ENCODE results near the gene DLGAP1.

DNA sequence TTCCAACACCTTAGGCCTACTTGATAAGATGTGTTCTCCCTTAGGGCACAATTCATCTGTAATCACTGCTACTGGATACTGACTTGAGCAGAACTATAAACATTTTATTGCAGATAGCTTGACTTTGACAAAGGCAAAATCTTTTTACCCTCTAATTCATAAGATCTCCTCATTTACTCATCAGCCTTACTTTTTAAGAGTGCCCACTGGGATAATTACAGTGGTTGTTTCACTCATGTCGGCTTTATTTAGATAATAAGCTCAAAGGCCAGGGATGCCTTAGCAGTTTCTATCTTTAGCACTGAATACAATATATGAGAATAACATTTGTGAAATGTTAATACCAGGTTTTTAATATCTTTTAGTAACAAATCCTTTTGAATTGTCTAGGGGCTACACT, 144.0 kb downstream of the DLGAP1 start:
- TF ChIP-seq, protein P1, sequence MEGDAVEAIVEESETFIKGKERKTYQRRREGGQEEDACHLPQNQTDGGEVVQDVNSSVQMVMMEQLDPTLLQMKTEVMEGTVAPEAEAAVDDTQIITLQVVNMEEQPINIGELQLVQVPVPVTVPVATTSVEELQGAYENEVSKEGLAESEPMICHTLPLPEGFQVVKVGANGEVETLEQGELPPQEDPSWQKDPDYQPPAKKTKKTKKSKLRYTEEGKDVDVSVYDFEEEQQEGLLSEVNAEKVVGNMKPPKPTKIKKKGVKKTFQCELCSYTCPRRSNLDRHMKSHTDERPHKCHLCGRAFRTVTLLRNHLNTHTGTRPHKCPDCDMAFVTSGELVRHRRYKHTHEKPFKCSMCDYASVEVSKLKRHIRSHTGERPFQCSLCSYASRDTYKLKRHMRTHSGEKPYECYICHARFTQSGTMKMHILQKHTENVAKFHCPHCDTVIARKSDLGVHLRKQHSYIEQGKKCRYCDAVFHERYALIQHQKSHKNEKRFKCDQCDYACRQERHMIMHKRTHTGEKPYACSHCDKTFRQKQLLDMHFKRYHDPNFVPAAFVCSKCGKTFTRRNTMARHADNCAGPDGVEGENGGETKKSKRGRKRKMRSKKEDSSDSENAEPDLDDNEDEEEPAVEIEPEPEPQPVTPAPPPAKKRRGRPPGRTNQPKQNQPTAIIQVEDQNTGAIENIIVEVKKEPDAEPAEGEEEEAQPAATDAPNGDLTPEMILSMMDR (IDR thresholded peaks at IDR 0.05) = no peak
- TF ChIP-seq EP300 (IDR thresholded peaks at IDR 0.05) = no peak
